HG03378 (cell line): ENCODE data around the gene DYNC1LI2.
A peak's percentile ranks its signal among the peaks of the same experiment; 100 is the strongest.
"Not testable (repeated sequence)": the region's sequence is repeated elsewhere in the genome, so short reads cannot be mapped to it uniquely, and the experiment has no call there.

ENCODE experiments used
- ATAC-seq: cut with Tn5 transposase; IDR thresholded peaks from one replicate; pipeline ENCODE4 v1.9.1; 2021; ENCODE audit warnings: mild to moderate bottlenecking, moderate library complexity; ENCODE audit not compliant: unreplicated experiment

The DYNC1LI2 gene

GRCh38 chr16:66751303-66751991 is at the start of gene DYNC1LI2:
TSS of gene DYNC1LI2 (minus strand) at chr16:66751609. CDS start at chr16:66751591, 18 bp downstream.
- ATAC-seq: peak; percentile 64

DNA sequence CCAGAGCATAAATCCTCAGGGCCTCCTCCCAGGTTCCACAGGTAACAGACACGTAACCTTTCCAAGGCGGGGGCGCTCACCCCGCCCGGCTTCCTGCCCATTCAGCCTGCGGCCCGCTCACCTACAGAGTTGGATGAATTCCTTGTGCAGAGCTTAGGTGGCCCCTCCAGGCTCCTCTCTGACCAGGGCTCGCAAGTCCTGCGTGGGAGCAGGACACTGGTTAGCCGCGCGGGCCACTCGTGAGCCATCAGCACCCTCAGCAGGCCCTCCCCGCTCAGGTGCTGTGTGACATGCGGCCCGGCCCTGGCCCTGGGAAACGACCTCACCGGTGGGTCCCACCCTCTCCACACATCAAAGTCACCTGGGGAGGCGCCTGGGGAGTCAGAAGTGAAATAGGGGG is 49.4 kb upstream of the DYNC1LI2 start:
- no peak for ATAC-seq

DNA sequence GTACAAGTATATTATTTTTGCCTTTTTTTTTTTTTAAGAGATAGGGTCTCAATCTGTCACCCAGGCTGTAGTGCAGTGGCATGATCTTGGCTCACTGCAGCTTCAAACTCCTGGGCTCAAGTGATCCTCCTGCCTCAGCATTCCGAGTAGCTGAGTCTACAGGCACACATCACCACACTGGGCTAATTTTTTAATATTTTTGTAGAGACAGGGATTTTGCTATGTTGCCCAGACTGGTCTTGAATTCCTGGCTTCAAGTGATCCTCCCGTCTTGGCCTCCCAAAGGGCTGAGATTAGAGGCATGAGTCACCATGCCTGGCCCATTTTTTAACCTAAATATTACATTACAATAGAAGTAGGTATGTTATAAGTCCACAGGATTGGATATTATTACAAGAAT is 46.8 kb upstream of the DYNC1LI2 start:
- ATAC-seq: no peak

- ATAC-seq: not testable (repeated sequence)
These were observed 42.6 kb upstream of the DYNC1LI2 start for GRCh38 chr16:66793984-66794383.

GRCh38 chr16:66790130-66790733 is 38.8 kb upstream of the DYNC1LI2 start:
- ATAC-seq: no peak

GRCh38 chr16:66787427-66787826 is 36.0 kb upstream of the DYNC1LI2 start:
- no peak for ATAC-seq

- no peak for ATAC-seq
These were observed 35.1 kb upstream of the DYNC1LI2 start for GRCh38 chr16:66786551-66786950.

DNA sequence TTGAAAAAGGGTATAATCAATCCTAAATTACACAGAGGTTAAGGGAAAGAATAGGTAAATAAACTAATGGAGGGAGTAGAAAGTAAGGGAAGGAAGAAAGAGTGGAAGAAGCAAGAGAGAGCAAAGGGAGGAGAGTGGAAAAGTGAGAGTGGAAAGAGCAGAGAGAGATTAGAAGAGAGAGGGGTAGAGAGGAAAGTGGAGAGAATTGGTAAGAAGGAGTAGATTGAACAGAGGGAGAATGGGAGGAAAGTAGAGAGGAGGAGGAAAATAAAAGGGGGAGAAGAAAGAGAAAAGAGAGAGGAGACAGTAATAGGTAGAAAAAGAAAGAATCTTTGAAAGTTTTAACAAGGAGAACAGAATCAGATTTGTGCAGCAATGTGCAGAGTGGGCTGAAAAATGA is 25.0 kb upstream of the DYNC1LI2 start:
- ATAC-seq: no peak

GRCh38 chr16:66774981-66775380 is 23.6 kb upstream of the DYNC1LI2 start:
- no peak for ATAC-seq

DNA sequence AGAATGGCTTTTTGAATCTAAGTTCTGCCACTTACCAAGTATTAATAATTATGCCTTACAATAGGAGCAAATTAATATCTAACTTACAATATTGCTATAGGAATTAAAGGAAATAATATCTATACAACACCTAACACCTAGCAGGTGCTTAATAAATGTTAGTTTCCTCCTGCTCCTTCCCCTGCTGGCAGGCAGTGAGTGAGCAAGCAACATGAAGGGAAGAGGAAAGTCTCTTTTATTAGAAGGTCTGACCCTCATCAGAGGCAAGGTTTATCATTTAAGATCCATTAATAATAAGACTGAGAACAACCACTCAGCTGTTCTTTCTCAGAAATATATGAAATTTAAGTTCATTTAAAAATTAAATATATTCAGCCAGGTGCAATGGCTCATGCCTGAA is 6.7 kb upstream of the DYNC1LI2 start:
- ATAC-seq: no peak

- no peak for ATAC-seq
These were observed 3.4 kb upstream of the DYNC1LI2 start for GRCh38 chr16:66754819-66755218.

DNA sequence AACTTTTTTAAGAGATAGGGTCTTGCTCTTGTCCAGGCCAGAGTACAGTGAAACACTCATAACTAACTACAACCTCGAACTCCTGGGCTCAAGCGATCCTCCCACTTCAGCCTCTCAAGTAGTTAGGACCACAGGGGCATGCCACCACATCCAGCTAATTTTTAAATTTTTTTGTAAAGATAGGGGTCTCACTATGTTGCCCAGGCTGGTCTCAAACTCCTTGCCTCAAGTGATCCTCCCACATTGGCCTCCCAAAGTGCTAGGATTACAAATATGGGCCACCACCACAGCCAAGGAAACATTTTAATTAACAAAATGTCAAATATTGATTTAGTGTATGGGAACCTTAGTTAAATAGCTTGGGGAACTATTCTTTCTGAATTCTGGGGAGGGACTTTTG is 2.8 kb upstream of the DYNC1LI2 start:
- ATAC-seq: no peak

- ATAC-seq: no peak
These were observed 1.5 kb upstream of the DYNC1LI2 start for GRCh38 chr16:66752958-66753357.

GRCh38 chr16:66752379-66752778 is 970 bp upstream of the DYNC1LI2 start:
- ATAC-seq: no peak

- no peak for ATAC-seq
These were observed 548 bp upstream of the DYNC1LI2 start for GRCh38 chr16:66751992-66752322.

- ATAC-seq: no peak
These were observed 431 bp downstream of the DYNC1LI2 start for GRCh38 chr16:66751053-66751302.

DNA sequence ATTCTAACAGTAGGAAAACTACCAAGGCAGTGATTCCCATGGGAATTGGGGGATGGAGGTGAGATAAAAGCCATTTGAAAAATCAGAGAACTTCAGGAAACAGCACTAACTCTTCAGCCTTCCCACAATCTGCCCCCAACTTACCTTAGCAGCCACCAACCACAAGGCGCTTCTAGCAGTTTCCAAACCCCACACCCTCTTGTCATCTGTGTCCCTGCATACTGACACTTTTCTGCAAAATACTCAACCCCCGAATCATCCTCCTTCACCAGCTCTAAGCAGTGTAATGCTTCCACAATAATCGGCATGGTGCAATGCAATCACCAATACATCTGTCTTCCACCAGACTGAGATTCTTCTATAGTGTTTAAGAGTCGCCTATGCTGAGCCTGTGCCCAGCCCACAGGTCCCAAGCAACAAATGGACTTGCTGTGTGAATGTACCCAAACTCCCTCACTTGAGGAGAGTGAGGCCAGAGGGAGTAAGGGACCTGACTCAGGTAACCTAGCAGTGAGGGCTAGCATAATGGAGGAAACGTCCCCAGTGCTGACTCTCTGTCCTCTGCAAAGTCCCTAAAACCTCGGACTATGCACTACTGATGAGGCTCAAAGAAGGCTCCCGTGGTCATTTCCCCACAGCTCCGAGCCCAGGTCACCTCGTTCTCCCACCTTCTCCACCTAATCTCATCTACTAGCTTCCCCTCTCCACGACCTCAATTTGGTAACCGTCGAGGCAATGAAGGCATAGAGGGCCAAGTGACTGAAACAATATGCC is 943 bp downstream of the DYNC1LI2 start:
- no peak for ATAC-seq

DNA sequence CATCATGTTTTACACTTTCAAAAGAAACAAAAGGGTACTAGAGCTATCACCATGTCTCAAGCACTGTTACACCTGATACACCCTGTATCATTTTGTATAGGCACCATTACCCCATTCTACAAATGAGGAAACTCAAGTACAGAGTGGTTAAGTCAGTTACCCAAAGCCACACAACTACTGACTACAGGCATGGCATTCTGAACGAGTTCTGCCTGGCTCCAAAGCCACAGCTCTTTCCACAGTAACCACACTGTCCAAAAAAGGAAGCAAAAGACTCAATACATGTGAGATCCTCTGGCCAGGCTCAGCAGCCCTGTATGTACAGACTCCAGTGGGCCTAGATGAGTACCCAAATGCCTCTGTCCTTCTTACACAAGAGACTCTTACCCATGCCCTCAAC is 4.7 kb downstream of the DYNC1LI2 start:
- peak; percentile 56 for ATAC-seq

- ATAC-seq: no peak
These were observed 5.4 kb downstream of the DYNC1LI2 start for GRCh38 chr16:66746048-66746447.

DNA sequence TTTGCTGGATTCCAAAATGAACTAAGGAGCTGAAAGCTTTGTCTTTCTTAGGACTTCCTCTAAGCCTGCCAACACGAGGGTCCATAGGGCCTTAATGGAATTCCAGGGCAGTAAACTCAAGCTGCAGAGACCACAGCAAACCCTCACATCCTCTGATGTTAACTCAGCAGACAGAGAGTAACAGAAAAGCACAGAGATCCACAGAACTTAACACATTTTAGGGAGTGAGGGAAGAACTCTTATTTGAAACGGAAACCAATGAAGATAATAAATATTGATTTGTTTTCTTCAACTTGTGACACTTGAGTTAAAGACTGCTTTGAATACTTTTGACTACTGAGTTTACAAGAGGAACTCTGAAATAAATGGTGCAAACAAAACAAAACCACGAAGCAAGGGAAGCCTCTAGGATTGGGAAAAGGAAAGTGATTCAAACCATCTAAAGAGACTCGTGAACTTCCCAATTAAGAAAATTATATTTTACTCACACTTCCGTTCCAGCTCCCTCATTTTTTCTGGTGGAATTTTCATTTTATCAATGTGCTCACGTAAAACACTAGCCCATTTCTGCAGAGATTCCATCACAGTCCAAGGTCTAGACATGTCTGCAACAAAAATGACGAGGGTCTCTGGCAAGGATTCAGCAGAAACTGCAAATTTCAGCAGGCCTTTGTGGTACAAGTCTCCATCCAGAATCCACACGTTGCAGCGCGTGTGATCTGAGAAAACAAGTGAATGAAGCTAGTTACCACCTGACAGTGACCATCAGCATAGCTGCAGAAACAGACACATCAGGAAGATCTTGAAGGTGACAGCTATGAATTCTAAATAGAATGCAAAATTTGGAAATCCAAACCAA is 9.2 kb downstream of the DYNC1LI2 start:
- no peak for ATAC-seq

GRCh38 chr16:66741169-66741900 is 10.1 kb downstream of the DYNC1LI2 start:
- no peak for ATAC-seq
